ENCODE data around the gene DNAJC28. TPM values are rescaled to one million over a fixed set of nuclear protein-coding genes. Genes with fewer than 3 reads are reported as not detected.

Gene DNAJC28
- total and polyA plus RNA-seq, 9 of the 15 experiments (the other 6 are each of a cell fraction or from before 2014, with no cell fraction given): 0.68 to 2.5 (median 1.1) TPM

DNA sequence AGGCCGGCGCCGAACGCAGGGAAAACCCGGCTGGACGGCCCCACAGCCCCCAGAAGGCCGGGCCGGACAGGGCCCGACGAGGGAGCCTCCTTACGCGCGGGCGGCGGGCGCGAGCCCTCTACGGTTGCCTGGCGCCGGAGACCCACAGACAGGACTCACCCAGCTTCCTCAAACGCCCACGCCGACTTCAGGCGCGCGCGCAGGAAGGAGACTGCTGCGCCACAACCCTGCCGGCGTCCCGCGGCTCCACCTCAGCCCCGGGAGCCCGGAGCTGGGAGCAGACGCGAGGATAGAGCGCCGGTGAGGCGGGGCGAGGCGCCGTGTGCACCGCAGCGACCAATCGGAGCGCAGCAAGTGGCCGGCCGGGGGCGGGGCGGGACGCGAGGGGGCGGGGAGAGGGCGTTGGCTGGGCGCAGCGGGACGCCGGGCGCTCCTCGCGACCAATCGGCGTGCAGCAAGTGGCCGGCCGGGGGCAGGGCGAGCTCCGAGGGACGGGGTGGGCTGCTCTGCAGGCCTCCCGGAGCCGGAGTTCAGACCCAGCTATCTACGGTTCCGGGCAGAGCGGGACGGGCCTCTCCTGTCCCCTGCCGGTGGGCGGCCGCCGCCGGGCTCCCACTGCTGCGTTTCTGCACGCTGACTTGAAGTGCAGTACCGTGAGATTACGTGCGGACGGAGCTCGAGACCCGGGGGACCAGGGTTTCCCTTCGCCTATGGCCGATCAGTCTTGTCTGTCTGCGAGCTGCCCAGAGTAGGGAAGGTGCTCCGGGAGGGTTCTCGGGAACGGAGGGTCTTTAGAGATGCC lies 11.6 kb downstream of the DNAJC28 start, which contains the start of gene TMEM50B (continued):
- TF ChIP-seq, protein P1, sequence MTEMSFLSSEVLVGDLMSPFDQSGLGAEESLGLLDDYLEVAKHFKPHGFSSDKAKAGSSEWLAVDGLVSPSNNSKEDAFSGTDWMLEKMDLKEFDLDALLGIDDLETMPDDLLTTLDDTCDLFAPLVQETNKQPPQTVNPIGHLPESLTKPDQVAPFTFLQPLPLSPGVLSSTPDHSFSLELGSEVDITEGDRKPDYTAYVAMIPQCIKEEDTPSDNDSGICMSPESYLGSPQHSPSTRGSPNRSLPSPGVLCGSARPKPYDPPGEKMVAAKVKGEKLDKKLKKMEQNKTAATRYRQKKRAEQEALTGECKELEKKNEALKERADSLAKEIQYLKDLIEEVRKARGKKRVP (CRISPR knock-in tag; IDR thresholded peaks at IDR 0.05): 0 out of 2 replicates have a peak, but pooled peaks have one; percentile 60
- TF ChIP-seq NR2C2 (CRISPR knock-in tag; IDR thresholded peaks at IDR 0.05) (no peak), NR2C2 (tag; IDR thresholded peaks at IDR 0.05) (no peak; the same call in 1 of the 2 replicates), SMARCB1 (IDR thresholded peaks at IDR 0.05; ENCODE audit: insufficient read length, low read depth) (no peak), PPARD (CRISPR knock-in tag; IDR thresholded peaks at IDR 0.05) (no peak), OTX1 (CRISPR knock-in tag; IDR thresholded peaks at IDR 0.05) (0 out of 2 replicates have a peak, but pooled peaks have one; percentile 59), ZNF197 (CRISPR knock-in tag; IDR thresholded peaks at IDR 0.05; ENCODE audit: low read depth) (no peak), ZNF408 (CRISPR knock-in tag; IDR thresholded peaks at IDR 0.05; ENCODE audit: low read depth) (no peak), ZNF75A (CRISPR knock-in tag; IDR thresholded peaks at IDR 0.05) (no peak), CBX5 (IDR thresholded peaks at IDR 0.05; ENCODE audit: borderline replicate concordance, low read depth) (0 out of 2 replicates have a peak, but pooled peaks have one; percentile 44), ZNF184 (CRISPR knock-in tag; IDR thresholded peaks at IDR 0.05) (no peak), GTF2F1 (IDR thresholded peaks at IDR 0.05; ENCODE audit: low read depth, low read length) (peak; percentile 8; the same call in 1 of the 2 replicates), ZNF707 (CRISPR knock-in tag; conservative IDR thresholded peaks at IDR 0.05) (no peak), ZNF583 (CRISPR knock-in tag; IDR thresholded peaks at IDR 0.05) (no peak), ZNF584 (CRISPR knock-in tag; IDR thresholded peaks at IDR 0.05; ENCODE audit: low read depth) (no peak), DDX20 (tag; IDR thresholded peaks at IDR 0.05; ENCODE audit: low read depth) (no peak), PHF20 (IDR thresholded peaks at IDR 0.05; ENCODE audit: partially characterized antibody) (peak; percentile 63), ZFPM2 (CRISPR knock-in tag; IDR thresholded peaks at IDR 0.05) (no peak), NCOA1 (IDR thresholded peaks at IDR 0.05; ENCODE audit: low read depth) (peak; percentile 65), NELFE (IDR thresholded peaks at IDR 0.05; ENCODE audit: insufficient read depth, insufficient read length) (no peak), MCM5 (IDR thresholded peaks at IDR 0.05; ENCODE audit: low read depth) (no peak), MED1 (CRISPR knock-in tag; IDR thresholded peaks at IDR 0.05; ENCODE audit: borderline replicate concordance) (no peak)
- TF ChIP-seq, protein P2, sequence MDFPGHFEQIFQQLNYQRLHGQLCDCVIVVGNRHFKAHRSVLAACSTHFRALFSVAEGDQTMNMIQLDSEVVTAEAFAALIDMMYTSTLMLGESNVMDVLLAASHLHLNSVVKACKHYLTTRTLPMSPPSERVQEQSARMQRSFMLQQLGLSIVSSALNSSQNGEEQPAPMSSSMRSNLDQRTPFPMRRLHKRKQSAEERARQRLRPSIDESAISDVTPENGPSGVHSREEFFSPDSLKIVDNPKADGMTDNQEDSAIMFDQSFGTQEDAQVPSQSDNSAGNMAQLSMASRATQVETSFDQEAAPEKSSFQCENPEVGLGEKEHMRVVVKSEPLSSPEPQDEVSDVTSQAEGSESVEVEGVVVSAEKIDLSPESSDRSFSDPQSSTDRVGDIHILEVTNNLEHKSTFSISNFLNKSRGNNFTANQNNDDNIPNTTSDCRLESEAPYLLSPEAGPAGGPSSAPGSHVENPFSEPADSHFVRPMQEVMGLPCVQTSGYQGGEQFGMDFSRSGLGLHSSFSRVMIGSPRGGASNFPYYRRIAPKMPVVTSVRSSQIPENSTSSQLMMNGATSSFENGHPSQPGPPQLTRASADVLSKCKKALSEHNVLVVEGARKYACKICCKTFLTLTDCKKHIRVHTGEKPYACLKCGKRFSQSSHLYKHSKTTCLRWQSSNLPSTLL (IDR thresholded peaks at IDR 0.05): no peak
- TF ChIP-seq, protein P3, sequence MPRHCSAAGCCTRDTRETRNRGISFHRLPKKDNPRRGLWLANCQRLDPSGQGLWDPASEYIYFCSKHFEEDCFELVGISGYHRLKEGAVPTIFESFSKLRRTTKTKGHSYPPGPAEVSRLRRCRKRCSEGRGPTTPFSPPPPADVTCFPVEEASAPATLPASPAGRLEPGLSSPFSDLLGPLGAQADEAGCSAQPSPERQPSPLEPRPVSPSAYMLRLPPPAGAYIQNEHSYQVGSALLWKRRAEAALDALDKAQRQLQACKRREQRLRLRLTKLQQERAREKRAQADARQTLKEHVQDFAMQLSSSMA (CRISPR knock-in tag; IDR thresholded peaks at IDR 0.05): no peak; the same call in 1 of the 2 replicates
- TF ChIP-seq, protein P4, sequence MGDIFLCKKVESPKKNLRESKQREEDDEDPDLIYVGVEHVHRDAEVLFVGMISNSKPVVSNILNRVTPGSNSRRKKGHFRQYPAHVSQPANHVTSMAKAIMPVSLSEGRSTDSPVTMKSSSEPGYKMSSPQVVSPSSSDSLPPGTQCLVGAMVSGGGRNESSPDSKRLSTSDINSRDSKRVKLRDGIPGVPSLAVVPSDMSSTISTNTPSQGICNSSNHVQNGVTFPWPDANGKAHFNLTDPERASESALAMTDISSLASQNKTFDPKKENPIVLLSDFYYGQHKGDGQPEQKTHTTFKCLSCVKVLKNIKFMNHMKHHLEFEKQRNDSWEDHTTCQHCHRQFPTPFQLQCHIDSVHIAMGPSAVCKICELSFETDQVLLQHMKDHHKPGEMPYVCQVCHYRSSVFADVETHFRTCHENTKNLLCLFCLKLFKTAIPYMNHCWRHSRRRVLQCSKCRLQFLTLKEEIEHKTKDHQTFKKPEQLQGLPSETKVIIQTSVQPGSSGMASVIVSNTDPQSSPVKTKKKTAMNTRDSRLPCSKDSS (IDR thresholded peaks at IDR 0.05; ENCODE audit: low read depth, partially characterized antibody): no peak

Measured in K562 (cell line).